ENCODE measurements around the gene DYSF.

The DYSF gene

DNA sequence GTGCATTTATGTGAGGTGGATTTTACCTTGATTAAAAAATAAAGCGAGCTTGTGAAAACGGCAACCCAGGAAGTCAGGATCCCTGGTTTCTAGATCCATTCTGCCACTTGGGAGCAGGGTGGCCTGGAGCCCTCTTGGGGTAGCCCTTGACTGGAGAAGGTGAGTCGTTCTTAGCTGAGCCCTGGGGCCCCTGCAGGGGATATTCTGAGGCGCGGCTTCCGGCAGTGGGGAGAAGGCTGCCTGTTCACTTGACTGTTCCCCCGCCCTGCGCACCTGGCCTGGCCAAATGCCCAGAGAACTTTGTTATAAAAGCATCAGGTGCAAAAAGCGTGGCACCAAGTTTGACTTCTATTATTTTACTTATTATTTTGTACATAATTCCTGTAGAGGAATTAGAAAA is 221.9 kb downstream of the DYSF start:
- no peak for DNase-seq (ENCODE audit: low read depth)

DNA sequence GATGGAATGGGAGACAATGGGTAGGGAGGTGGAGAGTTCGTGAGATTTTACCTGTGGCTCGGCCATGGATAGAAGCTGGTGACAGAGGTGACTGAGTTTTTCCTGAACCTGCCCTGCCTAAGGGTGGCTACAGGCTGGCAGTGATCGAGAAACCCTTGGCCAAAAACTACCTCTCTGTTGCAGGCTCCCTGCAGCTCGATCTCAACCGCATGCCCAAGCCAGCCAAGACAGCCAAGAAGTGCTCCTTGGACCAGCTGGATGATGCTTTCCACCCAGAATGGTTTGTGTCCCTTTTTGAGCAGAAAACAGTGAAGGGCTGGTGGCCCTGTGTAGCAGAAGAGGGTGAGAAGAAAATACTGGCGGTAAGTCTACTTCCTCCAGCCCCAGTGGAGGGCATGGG is 225.5 kb downstream of the DYSF start:
- DNase-seq (ENCODE audit: low read depth), result no peak

DNA sequence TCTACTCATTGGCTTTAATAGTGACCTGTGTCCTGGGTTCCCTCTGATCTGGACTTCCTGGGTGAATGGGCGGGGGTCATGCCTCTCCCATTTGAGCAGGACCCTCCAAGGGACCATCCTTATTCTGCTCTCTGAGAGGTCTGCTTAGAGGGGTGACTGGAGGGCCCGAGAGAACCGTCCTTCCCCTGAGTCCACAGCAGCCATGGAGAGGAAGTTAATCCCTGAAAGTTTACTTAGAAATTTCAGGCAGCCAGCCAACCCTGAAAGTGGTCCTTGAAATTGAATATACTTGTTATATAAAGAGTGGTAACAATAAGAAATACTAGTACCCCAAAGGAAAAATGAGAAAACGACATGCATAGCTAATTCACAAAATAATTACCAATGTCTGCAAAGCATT is 226.1 kb downstream of the DYSF start:
- DNase-seq (ENCODE audit: low read depth), result no peak

DNA sequence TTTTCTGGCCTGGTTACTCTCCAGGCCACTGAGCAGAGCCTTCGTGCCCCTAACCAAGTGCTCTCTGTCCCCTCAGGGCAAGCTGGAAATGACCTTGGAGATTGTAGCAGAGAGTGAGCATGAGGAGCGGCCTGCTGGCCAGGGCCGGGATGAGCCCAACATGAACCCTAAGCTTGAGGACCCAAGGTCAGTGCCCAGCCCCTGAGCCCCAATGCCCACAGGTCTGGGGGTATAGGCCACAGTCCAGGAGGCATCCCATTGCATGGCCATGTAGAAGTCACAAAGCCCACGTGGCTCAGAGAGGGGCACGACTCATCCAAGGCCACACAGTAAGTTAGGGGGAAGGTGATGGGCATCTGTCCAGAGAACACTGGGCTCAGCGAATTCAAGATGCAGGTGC is 227.6 kb downstream of the DYSF start:
- DNase-seq (ENCODE audit: low read depth), result no peak

DNA sequence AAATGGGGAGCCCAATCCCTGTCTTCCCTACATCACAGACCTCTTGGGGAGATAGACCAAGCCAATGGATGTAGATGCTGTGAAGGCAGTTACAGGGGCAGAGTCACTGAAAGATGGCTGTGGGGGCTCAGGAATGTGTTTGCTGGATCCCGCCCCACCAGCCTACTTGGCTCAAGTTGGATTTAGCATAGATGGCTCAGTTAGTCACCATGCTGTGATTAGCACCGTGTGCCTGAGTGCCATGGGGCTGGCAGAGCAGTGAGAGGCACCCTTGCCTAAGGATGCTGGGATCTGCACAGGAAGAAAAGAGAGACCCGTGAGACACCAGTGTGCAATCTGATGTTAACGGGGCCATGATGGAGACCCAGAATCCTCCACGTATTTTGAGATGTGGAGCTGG is 228.3 kb downstream of the DYSF start:
- no peak for DNase-seq (ENCODE audit: low read depth)

DNA sequence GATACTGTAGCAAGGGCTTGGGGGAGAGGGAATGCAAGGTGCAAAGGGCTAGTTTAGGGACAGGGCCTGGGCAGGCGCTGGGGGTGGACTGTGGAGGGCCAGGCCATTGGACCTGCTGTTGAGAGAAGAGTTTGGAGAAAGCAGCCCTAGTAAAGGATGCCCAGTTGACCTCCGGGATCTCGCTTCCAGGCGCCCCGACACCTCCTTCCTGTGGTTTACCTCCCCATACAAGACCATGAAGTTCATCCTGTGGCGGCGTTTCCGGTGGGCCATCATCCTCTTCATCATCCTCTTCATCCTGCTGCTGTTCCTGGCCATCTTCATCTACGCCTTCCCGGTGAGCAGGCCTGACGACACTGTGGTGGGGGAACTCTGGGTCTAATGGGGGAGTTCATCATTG is 229.0 kb downstream of the DYSF start:
- no peak for DNase-seq (ENCODE audit: low read depth)

DNA sequence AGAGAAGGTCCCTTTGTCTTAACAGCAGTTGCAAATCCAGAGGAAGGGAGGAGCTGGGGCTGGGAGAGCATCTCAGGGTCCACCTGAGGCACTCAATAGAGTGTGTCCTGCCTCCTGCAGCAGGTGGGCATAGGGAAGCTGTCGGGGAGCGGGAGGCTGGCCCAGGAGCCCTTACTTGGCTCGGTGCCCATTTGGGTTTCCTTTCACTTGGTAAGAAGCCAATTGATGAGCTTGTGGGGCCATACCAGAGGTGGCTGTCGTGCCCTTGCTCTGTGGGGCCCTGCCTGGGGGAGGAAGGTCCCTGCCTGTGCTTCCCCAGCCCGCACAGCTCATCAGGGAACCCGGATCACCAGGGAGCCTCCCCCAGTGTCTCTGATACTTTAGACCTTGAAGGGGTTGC is 229.7 kb downstream of the DYSF start:
- no peak for DNase-seq (ENCODE audit: low read depth)

DNA sequence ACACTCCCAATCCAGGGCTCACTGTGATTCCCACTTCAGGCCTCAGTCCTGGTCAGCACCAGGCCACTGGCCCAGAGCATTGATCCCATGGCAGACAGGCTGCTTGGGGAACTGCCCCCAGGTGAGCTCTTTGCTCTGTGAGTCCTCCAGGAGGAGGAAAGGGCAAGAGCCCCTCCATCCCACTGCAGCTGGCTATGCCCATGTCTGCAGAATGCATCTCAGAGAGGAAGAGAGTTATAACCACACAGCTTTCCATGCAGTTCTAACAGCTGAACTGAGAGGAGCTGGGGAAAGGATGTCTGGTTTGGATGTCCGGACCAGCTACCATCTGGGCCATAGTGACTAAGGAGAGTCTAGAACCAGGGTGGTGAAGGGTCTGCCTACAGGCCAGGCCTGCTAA is 230.3 kb downstream of the DYSF start:
- DNase-seq (ENCODE audit: low read depth), result no peak

DNA sequence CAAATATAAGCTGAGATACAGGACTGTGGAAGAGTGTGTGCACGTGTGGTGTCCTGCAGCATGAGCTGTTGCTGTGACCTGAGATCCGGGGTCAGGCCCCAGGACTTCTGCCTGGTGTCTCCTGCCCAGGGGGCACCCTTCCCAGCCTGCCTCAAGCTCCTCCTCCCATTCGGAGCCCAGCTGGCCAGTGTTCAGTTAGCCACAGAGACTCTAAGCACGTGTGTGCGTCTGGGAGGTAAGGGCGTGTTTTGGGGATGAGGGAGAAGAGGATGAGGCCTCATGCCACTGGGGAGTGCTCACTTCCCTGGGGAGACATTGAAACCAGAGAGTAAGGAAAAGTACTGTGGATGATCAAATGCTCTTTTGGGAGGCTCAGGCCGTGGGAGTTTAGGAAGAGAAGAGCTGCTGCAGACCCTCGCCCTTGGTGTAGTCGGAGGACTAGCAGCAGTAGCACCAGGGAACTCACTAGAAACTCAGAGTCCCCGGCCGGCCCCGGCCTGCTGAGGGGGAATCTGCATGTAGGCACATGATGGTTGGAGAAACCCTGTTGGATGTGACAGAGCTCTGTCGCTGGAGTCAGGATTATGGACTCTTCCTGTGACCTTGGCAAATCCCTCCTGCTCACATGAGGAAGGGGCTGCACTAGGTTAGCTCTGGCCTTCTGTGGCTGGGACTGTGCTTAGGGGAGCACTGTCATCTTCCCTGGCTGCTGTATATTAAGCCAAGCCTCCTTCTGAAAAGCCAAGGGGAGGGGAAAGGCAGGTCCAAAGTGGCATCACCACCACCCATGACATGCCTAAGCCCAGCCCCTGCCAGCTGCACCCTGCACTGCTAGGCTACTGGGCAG is 231.1 kb downstream of the DYSF start:
- no peak for DNase-seq (ENCODE audit: low read depth)

DNA sequence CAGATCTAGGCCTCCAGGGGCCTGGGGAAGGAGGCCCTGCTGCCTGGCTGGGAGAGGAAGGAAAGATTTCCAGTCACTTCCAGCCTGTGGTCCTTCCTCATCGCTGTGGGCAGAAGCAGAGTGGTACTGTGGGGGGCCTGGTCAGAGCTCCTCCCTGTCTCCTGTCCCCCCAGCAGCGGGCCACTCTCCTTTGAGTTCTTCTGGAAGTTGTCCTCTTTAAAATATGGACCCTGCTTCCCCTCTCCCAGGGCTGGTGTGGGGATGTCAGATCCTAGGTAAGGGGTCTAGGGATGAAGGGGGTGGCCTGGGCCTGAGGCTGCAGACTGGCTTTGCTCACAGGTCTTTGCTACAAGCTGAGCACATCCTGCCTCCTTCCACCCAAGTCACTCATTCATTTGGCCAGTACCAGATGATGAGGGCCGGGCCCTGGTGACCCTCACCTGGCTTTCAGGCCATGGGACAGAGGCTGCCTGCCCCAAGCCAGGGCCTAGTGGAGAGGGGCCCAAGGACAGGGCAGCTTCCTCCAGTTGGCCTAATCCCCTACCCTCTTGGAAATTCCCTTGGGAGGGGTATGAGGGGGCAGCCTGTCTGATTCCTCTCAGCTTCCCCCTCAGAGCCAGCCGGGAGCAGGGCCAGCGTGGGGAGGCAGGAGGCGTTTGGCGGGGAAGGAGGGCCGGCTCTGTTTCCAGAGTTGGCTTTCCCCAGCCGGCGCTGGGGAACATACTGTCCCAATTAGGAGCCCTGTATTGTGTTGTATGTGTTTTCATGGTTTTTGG is 231.9 kb downstream of the DYSF start:
- DNase-seq (ENCODE audit: low read depth), result no peak

DNA sequence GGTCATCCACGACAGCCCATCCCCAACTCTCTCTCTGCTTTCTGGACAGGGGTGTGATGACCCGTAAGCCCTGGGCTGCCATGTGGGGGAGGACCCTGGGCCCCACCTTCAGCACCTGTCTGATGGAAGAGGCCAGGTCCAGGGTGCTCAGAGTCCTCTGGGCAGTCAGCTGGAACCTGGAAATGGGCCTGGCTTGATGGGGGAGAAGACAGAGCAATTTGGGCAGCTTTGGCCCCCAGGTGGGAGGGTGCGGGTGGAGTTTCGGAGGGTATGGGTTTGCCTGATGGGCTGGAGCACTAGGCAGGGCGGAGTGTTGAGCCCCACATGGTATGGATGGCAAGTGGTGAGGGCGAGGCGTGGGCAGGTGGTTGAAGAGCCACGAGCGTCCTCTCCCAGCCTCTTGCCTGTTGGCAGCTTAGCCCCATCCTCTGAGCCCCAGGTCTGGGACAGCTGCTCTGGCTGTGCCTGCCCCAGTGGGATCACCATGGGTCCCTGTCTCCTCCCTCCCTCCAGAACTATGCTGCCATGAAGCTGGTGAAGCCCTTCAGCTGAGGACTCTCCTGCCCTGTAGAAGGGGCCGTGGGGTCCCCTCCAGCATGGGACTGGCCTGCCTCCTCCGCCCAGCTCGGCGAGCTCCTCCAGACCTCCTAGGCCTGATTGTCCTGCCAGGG is 232.7 kb downstream of the DYSF start:
- DNase-seq (ENCODE audit: low read depth), result no peak

DNA sequence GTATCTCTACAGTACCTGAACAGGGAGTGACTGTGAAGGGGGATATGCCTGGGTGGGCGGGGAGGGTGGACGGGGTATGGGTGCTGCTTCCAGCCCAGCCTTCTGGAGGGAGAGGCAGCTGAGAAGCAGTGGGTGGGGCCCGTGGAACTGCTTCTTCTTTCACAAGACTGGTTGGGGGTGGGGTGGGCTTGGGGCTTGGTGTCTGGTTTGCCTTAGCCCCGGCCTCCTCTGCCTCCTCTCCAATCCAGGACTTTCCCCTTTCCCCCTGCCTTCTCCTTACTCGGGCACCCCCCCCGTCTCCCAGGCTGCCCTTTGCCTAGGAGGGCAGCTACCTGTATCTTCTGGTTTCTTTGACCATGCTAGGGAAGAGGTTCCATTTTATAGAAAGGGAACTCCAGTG is 233.4 kb downstream of the DYSF start:
- DNase-seq (ENCODE audit: low read depth), result no peak

DNA sequence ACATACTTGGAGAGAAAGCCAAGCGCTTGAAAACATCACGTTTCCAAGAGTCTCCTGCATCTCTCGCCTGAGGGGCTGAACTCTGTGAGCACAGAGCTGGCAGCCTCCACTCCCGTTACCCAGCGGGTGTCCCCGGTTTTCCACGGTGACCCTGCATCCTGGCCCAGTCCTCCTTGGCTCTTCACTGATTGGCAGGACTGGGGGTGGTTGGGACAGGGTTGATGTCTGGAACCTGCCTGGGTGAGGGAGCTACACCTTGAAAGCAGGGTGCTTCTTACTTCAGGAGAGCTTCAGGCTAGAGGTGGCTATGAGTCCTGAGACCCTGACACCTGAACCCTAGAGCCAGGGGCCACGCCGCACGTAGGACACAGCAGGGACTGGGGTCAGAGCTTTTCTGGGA is 234.1 kb downstream of the DYSF start:
- DNase-seq (ENCODE audit: low read depth), result no peak

DNA sequence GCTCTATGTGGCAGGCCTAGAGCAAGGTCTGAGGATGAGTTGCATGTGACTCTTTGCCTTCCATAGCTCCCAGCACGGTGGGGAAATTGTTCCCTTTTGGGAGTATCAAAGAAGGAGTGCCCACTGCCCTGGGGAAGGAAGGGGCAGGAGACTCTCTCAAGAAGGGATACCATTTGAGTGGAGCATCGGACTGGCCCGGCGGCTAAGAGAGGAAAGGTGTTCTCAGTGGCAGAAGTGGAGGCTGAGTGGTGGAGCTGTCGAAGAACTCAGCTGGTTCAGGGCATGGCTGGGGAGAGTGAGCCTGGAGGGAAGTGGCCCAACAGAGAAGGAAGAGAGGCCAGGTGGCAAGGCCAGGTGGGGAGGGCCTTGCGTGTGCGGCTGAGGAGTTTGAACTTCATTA is 235.2 kb downstream of the DYSF start:
- DNase-seq (ENCODE audit: low read depth), result no peak

DNA sequence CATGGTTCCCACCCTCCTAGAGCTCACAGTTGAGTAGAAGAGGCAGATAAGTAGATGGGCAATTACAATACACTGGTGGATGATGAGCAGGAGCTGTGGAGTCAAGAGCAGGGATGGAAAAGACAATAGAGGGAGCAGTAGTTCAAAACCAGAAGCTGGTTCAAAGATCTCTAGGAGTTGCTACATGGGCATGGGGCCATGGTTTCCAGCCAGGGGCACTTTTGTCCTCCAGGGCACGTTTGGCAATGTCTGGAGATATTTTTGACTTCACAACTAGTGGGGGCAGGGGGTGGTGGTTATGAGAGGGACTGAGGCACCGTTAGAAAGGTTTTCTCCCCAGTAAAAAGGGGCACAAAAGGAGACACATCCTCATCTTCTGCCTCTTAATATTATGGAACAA is 236.0 kb downstream of the DYSF start:
- DNase-seq (ENCODE audit: low read depth), result no peak

DNA sequence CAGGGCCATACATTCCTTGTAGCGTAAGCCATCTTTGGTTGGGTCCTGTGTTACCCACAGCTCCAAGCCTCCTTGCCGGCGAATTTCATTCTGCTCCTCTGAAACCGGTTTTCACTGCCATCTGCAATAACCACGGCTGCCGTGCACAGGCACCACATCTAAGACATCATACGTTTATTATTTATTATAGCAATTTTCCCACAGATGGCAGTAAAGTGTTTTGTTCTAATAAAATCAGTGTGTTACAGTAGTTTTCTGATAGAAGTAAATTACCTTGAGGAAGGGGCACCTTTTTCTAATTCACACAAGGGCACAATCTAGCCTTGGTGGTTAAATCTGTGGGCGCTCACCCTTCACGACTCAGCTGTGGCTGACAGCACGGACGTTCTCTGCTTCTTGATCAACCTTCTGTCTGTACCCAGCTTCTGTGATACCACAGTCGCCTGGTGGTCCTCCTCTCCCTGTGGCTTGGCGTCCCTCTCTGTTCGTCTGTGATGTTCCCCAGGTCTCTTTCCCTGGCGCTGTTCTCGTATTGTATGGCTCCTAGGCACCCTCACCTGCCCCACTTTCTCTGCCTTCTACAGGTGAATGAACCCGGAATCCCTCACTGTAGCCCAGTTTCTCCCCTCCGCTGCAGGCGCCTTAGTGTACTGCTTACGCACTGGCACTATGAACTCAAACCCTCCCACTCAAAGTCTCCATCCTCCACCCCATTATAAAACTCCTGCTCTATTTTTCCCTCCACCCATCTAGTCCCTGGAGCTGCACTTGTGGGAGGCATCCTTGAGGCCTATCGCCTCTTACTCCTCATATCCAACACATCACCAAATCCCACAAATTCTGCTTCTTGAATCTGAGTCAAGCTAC is 236.8 kb downstream of the DYSF start:
- no peak for DNase-seq (ENCODE audit: low read depth)

DNA sequence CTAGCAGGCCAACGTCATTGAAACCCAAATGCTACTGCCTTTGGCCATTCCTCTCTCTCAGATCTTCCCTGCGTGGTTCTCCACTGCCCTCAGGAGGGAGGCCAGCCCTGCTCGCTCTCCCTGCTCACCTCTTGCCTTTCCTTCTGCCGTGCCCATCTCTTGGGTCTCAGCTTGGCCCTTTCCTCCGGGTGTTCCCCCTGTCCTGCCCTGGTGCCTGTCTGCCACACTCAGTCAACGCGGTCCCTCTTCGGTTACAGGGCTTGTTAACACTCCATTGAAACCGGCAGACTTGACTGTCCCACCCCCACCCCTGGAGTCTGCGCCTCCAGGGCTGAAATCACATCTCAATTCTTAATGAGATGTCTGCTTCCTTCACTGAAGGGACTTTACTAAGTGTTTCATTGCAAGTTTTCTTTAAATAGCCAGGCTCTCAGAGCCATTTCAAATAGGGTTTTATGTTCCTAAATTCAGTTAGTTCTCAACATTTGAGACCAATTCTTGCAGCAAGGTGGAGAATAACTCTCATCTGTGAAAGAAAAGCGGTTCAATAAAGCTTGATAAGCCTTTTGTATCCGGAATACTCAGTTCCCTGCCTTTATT is 237.6 kb downstream of the DYSF start:
- DNase-seq (ENCODE audit: low read depth), result no peak

DNA sequence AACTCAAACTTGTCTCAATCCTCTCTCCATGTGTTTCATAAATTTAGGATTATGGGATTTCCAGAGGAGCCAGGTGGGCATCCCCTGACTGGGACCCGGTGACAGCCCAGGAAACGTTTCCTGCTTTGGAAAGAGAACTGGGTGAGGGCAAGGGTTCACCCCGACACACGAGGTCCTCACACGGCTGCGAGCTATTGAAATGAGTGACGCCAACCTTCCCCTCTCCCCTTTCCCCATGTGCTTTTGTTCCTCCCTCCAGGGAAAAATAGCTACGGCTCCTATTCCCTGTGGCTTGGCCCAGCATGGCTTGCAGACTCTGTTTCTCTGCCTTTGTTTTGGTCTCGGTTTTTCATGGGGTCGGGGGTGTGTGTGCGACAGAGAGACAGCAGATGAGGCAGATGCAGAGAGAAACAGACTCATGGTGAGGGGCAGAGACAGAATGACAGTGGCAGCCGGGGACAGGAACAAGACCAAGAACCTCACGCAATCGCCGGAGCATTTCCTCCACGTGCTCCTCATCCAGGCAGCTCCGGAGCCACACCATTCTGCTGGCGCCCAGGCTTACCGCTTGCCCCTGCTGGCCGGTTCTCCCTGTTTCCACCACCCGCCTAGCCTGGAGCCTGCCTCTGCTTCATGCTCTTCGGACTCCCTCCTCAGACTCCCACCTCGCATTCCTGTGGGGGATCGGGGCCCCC is 238.5 kb downstream of the DYSF start:
- no peak for DNase-seq (ENCODE audit: low read depth)

DNA sequence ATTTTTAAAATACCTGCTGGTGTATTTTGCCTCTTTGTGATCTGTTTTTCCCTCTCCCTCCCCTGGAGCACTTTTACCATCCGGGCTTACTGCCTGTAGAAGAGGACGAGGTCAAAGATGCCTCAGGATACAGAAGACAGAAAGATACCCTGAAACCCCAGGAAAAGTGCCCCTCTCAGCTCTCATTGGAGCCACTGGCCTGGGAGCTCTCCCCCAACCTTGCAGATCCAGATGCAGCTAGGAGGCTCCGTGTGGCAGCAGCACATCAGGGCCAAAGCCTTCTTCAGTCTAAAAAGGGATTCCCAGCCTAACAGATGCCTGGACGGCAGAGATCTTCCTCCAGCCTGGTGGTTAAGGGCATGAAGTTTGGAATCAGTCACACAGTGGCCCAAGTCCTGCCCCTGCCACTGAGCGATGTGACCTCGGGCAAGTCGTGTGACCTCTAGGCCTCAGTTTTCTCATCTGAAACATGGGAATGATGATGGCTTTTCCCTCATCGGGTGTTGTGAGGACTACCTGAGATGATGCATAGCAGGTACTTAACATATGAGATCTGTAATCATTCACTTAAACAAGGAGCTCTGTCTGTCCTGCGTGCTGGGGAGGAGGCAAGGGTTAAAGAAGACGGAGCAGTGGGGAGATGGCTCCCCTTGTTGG is 239.4 kb downstream of the DYSF start:
- DNase-seq (ENCODE audit: low read depth), result no peak
